ENCODE data around the gene CDH16. TPM values are rescaled to one million over a fixed set of nuclear protein-coding genes. Genes with fewer than 3 reads are reported as not detected.

Gene CDH16
- total and polyA plus RNA-seq, 2 of the 13 experiments (the other 11 are each of a cell fraction or from before 2014, with no cell fraction given) = 2.7 to 3.9 TPM

- no peaks in the 10 kb centered on the region; a peak in 1 of 5 replicates for H3K27me3 ChIP-seq (ENCODE audit: control insufficient read depth in 1 of 2, insufficient read depth in 2 of 2, low read length in 2 of 2)
- intact Hi-C loops (cut with micrococcal nuclease; ENCODE audit: unreplicated experiment) = no loop called here
- H3K36me3 ChIP-seq (replicated peaks in 1 of 2; ENCODE audit: control insufficient read depth in 1 of 2, insufficient read depth in 2 of 2, low read length in 2 of 2) = peaks cover 24 to 40% of the 10 kb centered on the region in 2 experiments
- peak overlapping the region; percentile 90 for H3K9ac ChIP-seq (ENCODE audit: insufficient read depth, low read depth, low read length)
- ATAC-seq (no peak), FAIRE-seq (no peak), DNase-seq (ENCODE audit: low spot score) (no peak)
- H2AFZ ChIP-seq (ENCODE audit: low read length) = no peak overlapping the region
- no peaks in the 10 kb centered on the region; the same call in 1 of the 2 replicates for H4K20me1 ChIP-seq (ENCODE audit: insufficient read depth, low read length)
- peak overlapping the region; percentile 81 for H3K27ac ChIP-seq (ENCODE audit: extremely low read length, insufficient read depth, low read length)
- CTCF ChIA-PET (ENCODE audit: low intra/inter-chr PET ratio, low total read pairs) = no interaction called here
- peaks cover 53% of the 10 kb centered on the region for H3K4me1 ChIP-seq (ENCODE audit: insufficient read depth, low read length)
- in situ Hi-C loops (cut with HindIII; ENCODE audit: extremely low pct_ligation_motif_present, low pct_unique_long_range_greater_than_20kb) = loop anchor here (5.0 kb wide), 1 partner anchor 34 kb away; no protein-coding TSS in a partner anchor
- H3K79me2 ChIP-seq (ENCODE audit: insufficient read depth, low read length) = peaks cover 33% of the 10 kb centered on the region
- H3K4me2 ChIP-seq (ENCODE audit: low read depth, low read length) = peak overlapping the region; percentile 89
- H3K9me3 ChIP-seq (ENCODE audit: low read length) = no peaks in the 10 kb centered on the region
- BruUV-seq (replicated peaks) = no TSS peak
- POLR2A ChIA-PET = interaction anchor here (0.9 to 1.7 kb wide), 4 partner anchors 31 to 384 kb away, joined by 3 to 9 read pairs (median 4); partner anchors contain the start of genes CKLF and PDP2
- H3K4me3 ChIP-seq (replicated peaks in 1 of 3; ENCODE audit: insufficient read depth in 1 of 3, low read depth in 2 of 3, low read length in 3 of 3) = peak overlapping the region; percentile 81 to 89 (median 88)
- WGBS (ENCODE audit: low lambda C conversion rate) = 69% methylated on average over 5 of the region's 6 CpGs
- no peak for TF ChIP-seq STAT6 (CRISPR knock-in tag; IDR thresholded peaks at IDR 0.05; ENCODE audit: borderline replicate concordance)
- no peak for TF ChIP-seq NRL (CRISPR knock-in tag; IDR thresholded peaks at IDR 0.05; ENCODE audit: borderline replicate concordance)
- TF ChIP-seq FOXP1 (IDR thresholded peaks at IDR 0.05) = no peak
- no peak for TF ChIP-seq FOXP1 (CRISPR knock-in tag; IDR thresholded peaks at IDR 0.05)
- TF ChIP-seq PAWR (CRISPR knock-in tag; IDR thresholded peaks at IDR 0.05; ENCODE audit: borderline replicate concordance) = no peak
- TF ChIP-seq, protein P1, sequence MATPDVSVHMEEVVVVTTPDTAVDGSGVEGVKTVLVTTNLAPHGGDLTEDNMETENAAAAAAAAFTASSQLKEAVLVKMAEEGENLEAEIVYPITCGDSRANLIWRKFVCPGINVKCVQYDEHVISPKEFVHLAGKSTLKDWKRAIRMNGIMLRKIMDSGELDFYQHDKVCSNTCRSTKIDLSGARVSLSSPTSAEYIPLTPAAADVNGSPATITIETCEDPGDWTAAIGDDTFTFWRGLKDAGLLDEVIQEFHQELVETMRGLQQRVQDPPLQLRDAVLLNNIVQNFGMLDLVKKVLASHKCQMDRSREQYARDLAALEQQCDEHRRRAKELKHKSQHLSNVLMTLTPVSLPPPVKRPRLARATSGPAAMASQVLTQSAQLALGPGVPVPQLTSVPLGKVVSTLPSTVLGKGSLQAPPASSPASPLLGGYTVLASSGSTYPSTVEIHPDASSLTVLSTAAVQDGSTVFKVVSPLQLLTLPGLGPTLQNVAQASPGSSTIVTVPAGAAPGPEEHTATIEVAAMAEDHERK (CRISPR knock-in tag; IDR thresholded peaks at IDR 0.05; ENCODE audit: low read depth) = no peak
- TF ChIP-seq ARID2 (CRISPR knock-in tag; IDR thresholded peaks at IDR 0.05; ENCODE audit: borderline replicate concordance) = no peak
- TF ChIP-seq ZNF75D (CRISPR knock-in tag; IDR thresholded peaks at IDR 0.05; ENCODE audit: borderline replicate concordance) = no peak
- TF ChIP-seq ZNF10 (CRISPR knock-in tag; IDR thresholded peaks at IDR 0.05; ENCODE audit: borderline replicate concordance, low read depth) = no peak
- no peak for TF ChIP-seq ZNF292 (CRISPR knock-in tag; IDR thresholded peaks at IDR 0.05; ENCODE audit: borderline replicate concordance, low read depth)
- TF ChIP-seq, protein P2, sequence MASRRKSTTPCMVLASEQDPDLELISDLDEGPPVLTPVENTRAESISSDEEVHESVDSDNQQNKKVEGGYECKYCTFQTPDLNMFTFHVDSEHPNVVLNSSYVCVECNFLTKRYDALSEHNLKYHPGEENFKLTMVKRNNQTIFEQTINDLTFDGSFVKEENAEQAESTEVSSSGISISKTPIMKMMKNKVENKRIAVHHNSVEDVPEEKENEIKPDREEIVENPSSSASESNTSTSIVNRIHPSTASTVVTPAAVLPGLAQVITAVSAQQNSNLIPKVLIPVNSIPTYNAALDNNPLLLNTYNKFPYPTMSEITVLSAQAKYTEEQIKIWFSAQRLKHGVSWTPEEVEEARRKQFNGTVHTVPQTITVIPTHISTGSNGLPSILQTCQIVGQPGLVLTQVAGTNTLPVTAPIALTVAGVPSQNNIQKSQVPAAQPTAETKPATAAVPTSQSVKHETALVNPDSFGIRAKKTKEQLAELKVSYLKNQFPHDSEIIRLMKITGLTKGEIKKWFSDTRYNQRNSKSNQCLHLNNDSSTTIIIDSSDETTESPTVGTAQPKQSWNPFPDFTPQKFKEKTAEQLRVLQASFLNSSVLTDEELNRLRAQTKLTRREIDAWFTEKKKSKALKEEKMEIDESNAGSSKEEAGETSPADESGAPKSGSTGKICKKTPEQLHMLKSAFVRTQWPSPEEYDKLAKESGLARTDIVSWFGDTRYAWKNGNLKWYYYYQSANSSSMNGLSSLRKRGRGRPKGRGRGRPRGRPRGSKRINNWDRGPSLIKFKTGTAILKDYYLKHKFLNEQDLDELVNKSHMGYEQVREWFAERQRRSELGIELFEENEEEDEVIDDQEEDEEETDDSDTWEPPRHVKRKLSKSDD (CRISPR knock-in tag; IDR thresholded peaks at IDR 0.05; ENCODE audit: low read depth) = peak; percentile 56; the same call in 1 of the 2 replicates
- no peak for TF ChIP-seq ZNF615 (CRISPR knock-in tag; IDR thresholded peaks at IDR 0.05; ENCODE audit: borderline replicate concordance)
- TF ChIP-seq GABPA (IDR thresholded peaks at IDR 0.05; ENCODE audit: low read depth, low read length) = no peak
- TF ChIP-seq GABPA (CRISPR knock-in tag; IDR thresholded peaks at IDR 0.05; ENCODE audit: low read depth) = 0 out of 2 replicates have a peak, but pooled peaks have one; percentile 6
- no peak for TF ChIP-seq ATAD3A (CRISPR knock-in tag; IDR thresholded peaks at IDR 0.05)
- TF ChIP-seq HOXA5 (CRISPR knock-in tag; IDR thresholded peaks at IDR 0.05) = no peak
- no peak for TF ChIP-seq ZKSCAN8 (CRISPR knock-in tag; IDR thresholded peaks at IDR 0.05; ENCODE audit: borderline replicate concordance)
- 0 out of 2 replicates have a peak, but pooled peaks have one; percentile 59 for TF ChIP-seq MAF1 (CRISPR knock-in tag; IDR thresholded peaks at IDR 0.05; ENCODE audit: borderline replicate concordance)
These were observed 17.8 kb upstream of the CDH16 start for GRCh38 chr16:66936462-66936861.

Measured in HepG2 (cell line).